Measurements from ENCODE around the gene STX19. TPM values are rescaled to one million over a fixed set of nuclear protein-coding genes. Genes with fewer than 3 reads are reported as not detected.
A peak's percentile ranks its signal among the peaks of the same experiment; 100 is the strongest.
"Not testable (repeated sequence)": the region's sequence is repeated elsewhere in the genome, so short reads cannot be mapped to it uniquely, and the experiment has no call there.

Gene STX19
- total RNA-seq, 2 donors from 2014 or later = not detected

GRCh38 chr3:93979850-93980676 is 48.3 kb downstream of the STX19 start, which contains the start of gene ARL13B:
Gene ARL13B (plus strand): TSS chr3:93980155. CDS start chr3:93980424, 269 bp downstream.
- Mint-ChIP-seq H3K36me3 (no peaks in the 10 kb centered on the region), H3K9me3 (no peaks in the 10 kb centered on the region), H3K4me3 (peak within 1 kb of the TSS; percentile 73), H3K27me3 (peaks cover 0 to 6% of the 10 kb centered on the region in 2 donors), H3K27ac (peak within 1 kb of the TSS; percentile 49 to 80), H3K4me1 (ENCODE audit: low read depth in 2 of 2) (peaks cover 6 to 10% of the 10 kb centered on the region in 2 donors)
- DNase-seq (ENCODE audit: low spot score) = peak; percentile 96
- peak; percentile 100 for ATAC-seq

- Mint-ChIP-seq H3K4me3 (peak within 1 kb of the TSS; percentile 83), H3K4me1 (ENCODE audit: low read depth in 2 of 2) (peaks cover 9 to 10% of the 10 kb centered on the region in 2 donors), H3K9me3 (no peaks in the 10 kb centered on the region), H3K27me3 (peaks cover 15 to 19% of the 10 kb centered on the region in 2 donors), H3K36me3 (no peaks in the 10 kb centered on the region), H3K27ac (no peak within 1 kb of the TSS)
- ATAC-seq = peak; percentile 90 to 91
- no peak for DNase-seq (ENCODE audit: low spot score)
These were observed 55.0 kb downstream of the STX19 start, which contains the start of gene PROS1 for GRCh38 chr3:93973131-93974126. Gene PROS1 (minus strand): TSS chr3:93973896. CDS start chr3:93973749, 147 bp downstream.

GRCh38 chr3:93969997-93970396 is 58.4 kb downstream of the STX19 start:
- H3K9me3 Mint-ChIP-seq = no peaks in the 10 kb centered on the region
- peaks cover 15% of the 10 kb centered on the region in 2 donors for H3K27me3 Mint-ChIP-seq
- peaks cover 9 to 10% of the 10 kb centered on the region in 2 donors for H3K4me1 Mint-ChIP-seq (ENCODE audit: low read depth in 2 of 2)
- H3K36me3 Mint-ChIP-seq = no peaks in the 10 kb centered on the region
- no peak overlapping the region for H3K27ac Mint-ChIP-seq
- no peak for ATAC-seq
- no peak overlapping the region for H3K4me3 Mint-ChIP-seq
- no peak for DNase-seq (ENCODE audit: low spot score)

- H3K27me3 Mint-ChIP-seq = peaks cover 15% of the 10 kb centered on the region in 2 donors
- no peaks in the 10 kb centered on the region for H3K9me3 Mint-ChIP-seq
- no peak overlapping the region for H3K4me3 Mint-ChIP-seq
- H3K36me3 Mint-ChIP-seq = no peaks in the 10 kb centered on the region
- H3K27ac Mint-ChIP-seq = no peak overlapping the region
- H3K4me1 Mint-ChIP-seq (ENCODE audit: low read depth in 2 of 2) = peaks cover 9 to 10% of the 10 kb centered on the region in 2 donors
- ATAC-seq = no peak
- DNase-seq (ENCODE audit: low spot score) = no peak
These were observed 59.0 kb downstream of the STX19 start for GRCh38 chr3:93969443-93969842.

- H3K36me3 Mint-ChIP-seq = not testable (repeated sequence)
These were observed 63.3 kb downstream of the STX19 start for GRCh38 chr3:93965106-93965505.

More at GRCh38 chr3:93965106-93965505, 63.3 kb downstream of the STX19 start:
- H3K27me3 Mint-ChIP-seq; H3K4me3 Mint-ChIP-seq; ATAC-seq; H3K4me1 Mint-ChIP-seq (ENCODE audit: low read depth in 2 of 2); H3K27ac Mint-ChIP-seq; DNase-seq (ENCODE audit: low spot score); H3K9me3 Mint-ChIP-seq: not testable (repeated sequence)

Other genes starting within 250 kb of the STX19 start
- gene PROS1, start 54.7 kb downstream of the STX19 start, total RNA-seq = not detected
- gene ARL13B, start 48.4 kb downstream of the STX19 start, total RNA-seq = 10 to 100 TPM in 1 of 2 donors, 1 to 10 TPM in 1; 9.9 to 15.6 TPM
- 1 to 10 TPM; 4.7 to 5.0 TPM for gene DHFR2, start 34.3 kb upstream of the STX19 start, total RNA-seq
- 10 to 100 TPM; 20.4 to 22.3 TPM for gene NSUN3, start 34.5 kb upstream of the STX19 start, total RNA-seq